ENCODE data around the gene COL8A2.

- TF ChIP-seq, protein P1, sequence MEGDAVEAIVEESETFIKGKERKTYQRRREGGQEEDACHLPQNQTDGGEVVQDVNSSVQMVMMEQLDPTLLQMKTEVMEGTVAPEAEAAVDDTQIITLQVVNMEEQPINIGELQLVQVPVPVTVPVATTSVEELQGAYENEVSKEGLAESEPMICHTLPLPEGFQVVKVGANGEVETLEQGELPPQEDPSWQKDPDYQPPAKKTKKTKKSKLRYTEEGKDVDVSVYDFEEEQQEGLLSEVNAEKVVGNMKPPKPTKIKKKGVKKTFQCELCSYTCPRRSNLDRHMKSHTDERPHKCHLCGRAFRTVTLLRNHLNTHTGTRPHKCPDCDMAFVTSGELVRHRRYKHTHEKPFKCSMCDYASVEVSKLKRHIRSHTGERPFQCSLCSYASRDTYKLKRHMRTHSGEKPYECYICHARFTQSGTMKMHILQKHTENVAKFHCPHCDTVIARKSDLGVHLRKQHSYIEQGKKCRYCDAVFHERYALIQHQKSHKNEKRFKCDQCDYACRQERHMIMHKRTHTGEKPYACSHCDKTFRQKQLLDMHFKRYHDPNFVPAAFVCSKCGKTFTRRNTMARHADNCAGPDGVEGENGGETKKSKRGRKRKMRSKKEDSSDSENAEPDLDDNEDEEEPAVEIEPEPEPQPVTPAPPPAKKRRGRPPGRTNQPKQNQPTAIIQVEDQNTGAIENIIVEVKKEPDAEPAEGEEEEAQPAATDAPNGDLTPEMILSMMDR (IDR thresholded peaks at IDR 0.05 in 4 of 5, conservative IDR thresholded peaks at IDR 0.05 in 1 of 5), result no peak
- TF ChIP-seq POLR2A (IDR thresholded peaks at IDR 0.05), result no peak
Observed at GRCh38 chr1:36160388-36160948, 35.4 kb upstream of the COL8A2 start.
